SK-N-SH treated with all-trans-retinoic acid at 6 μM for 48 hours (cell line): Measurements from ENCODE around the gene GLIS1.

Source experiments
- ATAC-seq: fragments of 200-7000 bp; cut with Tn5 transposase; 3 replicates; pipeline ENCODE4 v1.9.1; 2020; ENCODE audit warnings: mild to moderate bottlenecking, moderate library complexity
- BACH2 ChIP-seq: fragments of 250-450 bp; sonication (Bioruptor Pico); IDR thresholded peaks from 2 replicates; pipeline ENCODE4 v1.9.0; 2021; ENCODE audit warnings: mild to moderate bottlenecking, borderline replicate concordance
- CSRNP3 ChIP-seq: fragments of 250-450 bp; sonication (Bioruptor Pico); IDR thresholded peaks from 2 replicates; pipeline ENCODE4 v1.5.1; 2021; ENCODE audit warnings: mild to moderate bottlenecking, moderate library complexity
- ESRRG ChIP-seq: fragments of 250-450 bp; sonication (Bioruptor Pico); IDR thresholded peaks from 2 replicates; pipeline ENCODE4 v1.6.1; 2021; ENCODE audit warnings: mild to moderate bottlenecking
- GLIS3 ChIP-seq: fragments of 250-450 bp; sonication (Bioruptor Pico); IDR thresholded peaks from 2 replicates; pipeline ENCODE4 v1.5.0; 2020; ENCODE audit warnings: mild to moderate bottlenecking, moderate library complexity
- ISL1 ChIP-seq: fragments of 250-450 bp; sonication (Bioruptor Pico); IDR thresholded peaks from 2 replicates; pipeline ENCODE4 v2.1.2; 2022; ENCODE audit warnings: mild to moderate bottlenecking, moderate library complexity
- PATZ1 ChIP-seq: fragments of 250-450 bp; sonication (Bioruptor Pico); IDR thresholded peaks from 2 replicates; pipeline ENCODE4 v1.8.0; 2020; ENCODE audit warnings: mild to moderate bottlenecking, moderate library complexity, borderline replicate concordance
- PPARA ChIP-seq: fragments of 250-450 bp; sonication (Bioruptor Pico); IDR thresholded peaks from 2 replicates; pipeline ENCODE4 v1.5.0; 2020; ENCODE audit warnings: mild to moderate bottlenecking, borderline replicate concordance
- RARB ChIP-seq: fragments of 250-450 bp; sonication (Bioruptor Pico); IDR thresholded peaks from 2 replicates; pipeline ENCODE4 v1.8.0; 2021; ENCODE audit warnings: mild to moderate bottlenecking, moderate library complexity
- SNAI2 ChIP-seq: fragments of 250-450 bp; sonication (Bioruptor Pico); IDR thresholded peaks from 2 replicates; pipeline ENCODE4 v1.5.0; 2020; ENCODE audit warnings: mild to moderate bottlenecking, moderate library complexity
- TOX ChIP-seq: fragments of 250-450 bp; sonication (Bioruptor Pico); IDR thresholded peaks from 2 replicates; pipeline ENCODE4 v1.8.0; 2021; ENCODE audit warnings: mild to moderate bottlenecking, moderate library complexity, borderline replicate concordance
- ZFP30 ChIP-seq: fragments of 450-650 bp; formaldehyde crosslinking; IDR thresholded peaks from 2 replicates; pipeline ENCODE4 v1.5.0; 2022; ENCODE audit warnings: mild to moderate bottlenecking, moderate library complexity
- ZNF565 ChIP-seq: fragments of 450-650 bp; formaldehyde crosslinking; conservative IDR thresholded peaks from 2 replicates; pipeline ENCODE4 v1.5.0; 2020; ENCODE audit warnings: low read depth, mild to moderate bottlenecking, moderate library complexity
- ZNF8 ChIP-seq: fragments of 450-650 bp; formaldehyde crosslinking; IDR thresholded peaks from 2 replicates; pipeline ENCODE4 v1.5.0; 2020; ENCODE audit warnings: mild to moderate bottlenecking, moderate library complexity
- TF ChIP-seq, protein P1 (sequence below): fragments of 250-450 bp; sonication (Bioruptor Pico); IDR thresholded peaks from 2 replicates; pipeline ENCODE4 v1.5.1; 2020; ENCODE audit warnings: low read depth, mild to moderate bottlenecking, moderate library complexity
- TF ChIP-seq, protein P2 (sequence below): fragments of 250-450 bp; sonication (Bioruptor Pico); IDR thresholded peaks from 2 replicates; pipeline ENCODE4 v1.8.0; 2021; ENCODE audit warnings: low read depth, mild to moderate bottlenecking, moderate library complexity, borderline replicate concordance
- TF ChIP-seq, protein P3 (sequence below): fragments of 250-450 bp; sonication (Bioruptor Pico); IDR thresholded peaks from 2 replicates; pipeline ENCODE4 v1.5.0; 2020; ENCODE audit warnings: mild to moderate bottlenecking, moderate library complexity

Gene GLIS1

DNA sequence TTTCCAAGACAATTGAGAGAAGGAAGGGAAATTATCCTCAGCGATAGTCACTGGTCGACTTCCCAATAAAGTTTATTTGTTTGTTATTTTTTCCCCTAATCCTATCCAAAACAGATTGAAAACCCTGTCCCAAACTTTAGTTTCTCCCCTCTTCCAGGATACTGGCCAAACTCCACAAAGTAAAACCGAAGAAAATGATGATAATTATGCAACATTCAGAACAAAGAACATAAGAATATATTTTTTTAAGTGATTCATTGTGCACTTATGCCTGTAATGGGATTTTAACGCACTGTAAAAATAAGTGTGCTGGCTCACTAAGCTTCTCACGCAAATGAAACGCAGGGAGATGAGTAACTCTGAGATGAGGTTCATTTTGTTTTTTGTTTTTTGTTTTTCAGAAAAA is 6.0 kb downstream of the GLIS1 start:
- ATAC-seq = peak; percentile 25; the same call in 2 of the 3 replicates
- TF ChIP-seq BACH2 (CRISPR knock-in tag) = no peak
- TF ChIP-seq CSRNP3 (CRISPR knock-in tag) = no peak
- TF ChIP-seq PPARA (CRISPR knock-in tag) = no peak
- TF ChIP-seq, protein P1, sequence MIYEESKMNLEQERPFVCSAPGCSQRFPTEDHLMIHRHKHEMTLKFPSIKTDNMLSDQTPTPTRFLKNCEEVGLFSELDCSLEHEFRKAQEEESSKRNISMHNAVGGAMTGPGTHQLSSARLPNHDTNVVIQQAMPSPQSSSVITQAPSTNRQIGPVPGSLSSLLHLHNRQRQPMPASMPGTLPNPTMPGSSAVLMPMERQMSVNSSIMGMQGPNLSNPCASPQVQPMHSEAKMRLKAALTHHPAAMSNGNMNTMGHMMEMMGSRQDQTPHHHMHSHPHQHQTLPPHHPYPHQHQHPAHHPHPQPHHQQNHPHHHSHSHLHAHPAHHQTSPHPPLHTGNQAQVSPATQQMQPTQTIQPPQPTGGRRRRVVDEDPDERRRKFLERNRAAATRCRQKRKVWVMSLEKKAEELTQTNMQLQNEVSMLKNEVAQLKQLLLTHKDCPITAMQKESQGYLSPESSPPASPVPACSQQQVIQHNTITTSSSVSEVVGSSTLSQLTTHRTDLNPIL (CRISPR knock-in tag) = 0 out of 2 replicates have a peak, but pooled peaks have one; percentile 32
- TF ChIP-seq ISL1 (CRISPR knock-in tag) = peak; percentile 87
- no peak for TF ChIP-seq GLIS3 (CRISPR knock-in tag)

DNA sequence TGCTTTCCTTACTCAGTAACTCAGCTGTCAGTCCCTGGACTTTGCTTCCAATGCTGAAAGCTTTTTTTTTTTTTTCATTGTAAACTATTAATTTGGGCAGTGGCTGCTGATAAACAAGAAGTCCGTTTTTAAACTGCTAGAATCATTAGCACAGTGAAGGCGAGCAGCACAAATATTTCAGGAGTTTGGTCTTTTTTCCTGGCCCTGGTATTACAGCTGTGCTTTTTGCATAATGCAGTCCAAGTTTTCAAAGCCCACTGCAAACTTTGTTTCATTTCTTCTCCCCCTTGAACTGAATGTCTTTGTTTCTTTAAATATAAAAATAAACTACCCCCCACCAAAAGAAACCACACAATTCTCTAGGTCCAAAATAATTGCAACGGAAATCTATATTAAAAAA is 6.6 kb downstream of the GLIS1 start:
- TF ChIP-seq ZNF565 (no peak), TOX (no peak), RARB (no peak), BACH2 (CRISPR knock-in tag) (no peak)
- TF ChIP-seq, protein P2, sequence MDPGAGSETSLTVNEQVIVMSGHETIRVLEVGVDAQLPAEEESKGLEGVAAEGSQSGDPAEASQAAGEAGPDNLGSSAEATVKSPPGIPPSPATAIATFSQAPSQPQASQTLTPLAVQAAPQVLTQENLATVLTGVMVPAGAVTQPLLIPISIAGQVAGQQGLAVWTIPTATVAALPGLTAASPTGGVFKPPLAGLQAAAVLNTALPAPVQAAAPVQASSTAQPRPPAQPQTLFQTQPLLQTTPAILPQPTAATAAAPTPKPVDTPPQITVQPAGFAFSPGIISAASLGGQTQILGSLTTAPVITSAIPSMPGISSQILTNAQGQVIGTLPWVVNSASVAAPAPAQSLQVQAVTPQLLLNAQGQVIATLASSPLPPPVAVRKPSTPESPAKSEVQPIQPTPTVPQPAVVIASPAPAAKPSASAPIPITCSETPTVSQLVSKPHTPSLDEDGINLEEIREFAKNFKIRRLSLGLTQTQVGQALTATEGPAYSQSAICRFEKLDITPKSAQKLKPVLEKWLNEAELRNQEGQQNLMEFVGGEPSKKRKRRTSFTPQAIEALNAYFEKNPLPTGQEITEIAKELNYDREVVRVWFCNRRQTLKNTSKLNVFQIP (CRISPR knock-in tag) = no peak
- TF ChIP-seq, protein P3, sequence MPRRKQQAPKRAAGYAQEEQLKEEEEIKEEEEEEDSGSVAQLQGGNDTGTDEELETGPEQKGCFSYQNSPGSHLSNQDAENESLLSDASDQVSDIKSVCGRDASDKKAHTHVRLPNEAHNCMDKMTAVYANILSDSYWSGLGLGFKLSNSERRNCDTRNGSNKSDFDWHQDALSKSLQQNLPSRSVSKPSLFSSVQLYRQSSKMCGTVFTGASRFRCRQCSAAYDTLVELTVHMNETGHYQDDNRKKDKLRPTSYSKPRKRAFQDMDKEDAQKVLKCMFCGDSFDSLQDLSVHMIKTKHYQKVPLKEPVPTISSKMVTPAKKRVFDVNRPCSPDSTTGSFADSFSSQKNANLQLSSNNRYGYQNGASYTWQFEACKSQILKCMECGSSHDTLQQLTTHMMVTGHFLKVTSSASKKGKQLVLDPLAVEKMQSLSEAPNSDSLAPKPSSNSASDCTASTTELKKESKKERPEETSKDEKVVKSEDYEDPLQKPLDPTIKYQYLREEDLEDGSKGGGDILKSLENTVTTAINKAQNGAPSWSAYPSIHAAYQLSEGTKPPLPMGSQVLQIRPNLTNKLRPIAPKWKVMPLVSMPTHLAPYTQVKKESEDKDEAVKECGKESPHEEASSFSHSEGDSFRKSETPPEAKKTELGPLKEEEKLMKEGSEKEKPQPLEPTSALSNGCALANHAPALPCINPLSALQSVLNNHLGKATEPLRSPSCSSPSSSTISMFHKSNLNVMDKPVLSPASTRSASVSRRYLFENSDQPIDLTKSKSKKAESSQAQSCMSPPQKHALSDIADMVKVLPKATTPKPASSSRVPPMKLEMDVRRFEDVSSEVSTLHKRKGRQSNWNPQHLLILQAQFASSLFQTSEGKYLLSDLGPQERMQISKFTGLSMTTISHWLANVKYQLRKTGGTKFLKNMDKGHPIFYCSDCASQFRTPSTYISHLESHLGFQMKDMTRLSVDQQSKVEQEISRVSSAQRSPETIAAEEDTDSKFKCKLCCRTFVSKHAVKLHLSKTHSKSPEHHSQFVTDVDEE (CRISPR knock-in tag) = no peak
- ATAC-seq = no peak

DNA sequence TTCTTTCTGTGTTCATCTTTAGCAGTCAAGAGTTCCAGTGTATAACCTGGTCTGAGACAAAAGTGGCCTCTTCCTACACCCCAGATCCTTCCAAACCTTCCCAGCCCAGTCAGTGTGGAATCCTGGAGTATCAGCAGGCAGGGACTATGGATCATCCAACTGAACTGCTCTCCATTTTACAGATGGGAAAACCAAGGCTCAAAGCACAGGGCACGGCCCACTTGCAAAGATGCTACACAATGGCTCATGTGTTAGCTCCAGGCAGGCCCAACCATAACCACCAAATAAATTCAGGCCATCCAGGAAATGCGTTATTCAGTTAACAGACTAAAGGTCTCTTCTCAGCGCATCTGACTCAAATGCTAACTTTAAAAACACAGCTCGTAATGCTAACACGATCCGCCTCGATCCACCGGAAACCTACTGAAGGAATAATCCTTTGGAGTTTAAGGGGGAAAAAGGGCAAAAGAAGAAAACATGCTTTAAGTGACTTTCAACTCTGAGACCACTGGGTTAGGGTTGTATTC is 7.1 kb downstream of the GLIS1 start:
- TF ChIP-seq PATZ1 (no peak), ZNF8 (CRISPR knock-in tag) (no peak), ESRRG (CRISPR knock-in tag) (no peak), CSRNP3 (CRISPR knock-in tag) (no peak)
- TF ChIP-seq, all 23 proteins: peak for 0
- no peak for ATAC-seq

DNA sequence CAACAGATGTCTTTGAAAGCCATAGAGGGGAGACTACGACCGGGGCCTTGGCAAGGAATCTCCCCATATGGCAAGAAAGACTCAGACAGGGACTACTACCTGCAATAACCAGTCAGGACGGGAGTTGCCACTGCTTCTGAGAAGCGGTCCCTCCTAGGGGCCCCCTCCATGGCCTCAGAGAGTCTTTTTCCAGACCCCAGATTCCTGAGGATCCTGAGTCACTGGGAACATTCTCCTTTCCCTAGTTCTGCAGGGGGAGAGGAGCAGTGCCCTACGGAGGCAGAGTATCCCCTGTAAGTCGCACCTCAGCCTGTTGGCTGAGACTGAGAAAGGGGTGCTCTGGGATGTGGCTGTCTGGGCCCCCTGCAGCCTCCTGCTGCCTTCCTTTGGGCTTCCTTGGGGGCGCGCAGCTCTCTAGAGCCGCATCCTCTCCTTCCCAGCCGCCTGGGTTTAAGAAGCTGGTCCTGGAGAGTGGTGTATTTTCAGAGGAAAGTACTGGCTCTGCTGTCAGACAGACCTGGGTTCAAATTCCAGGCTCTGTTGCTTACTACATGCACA is 7.8 kb downstream of the GLIS1 start:
- ATAC-seq = no peak
- TF ChIP-seq, protein P3 (CRISPR knock-in tag) = no peak
- TF ChIP-seq, protein P1 (CRISPR knock-in tag) = no peak
- TF ChIP-seq SNAI2 (CRISPR knock-in tag) (no peak), TOX (no peak), ZFP30 (no peak), ISL1 (CRISPR knock-in tag) (no peak), CSRNP3 (CRISPR knock-in tag) (no peak)
